Gastroesophageal sphincter (tissue), 3 donors: ENCODE data around the gene TSTD1.

ENCODE experiments used
- CTCF ChIP-seq, 4 experiments: fragments of 200-600 bp in 2 of 4; fragments of 450-650 bp in 2 of 4; sonication (generic) in 1 of 4; IDR thresholded peaks; one replicate each; pipeline ENCODE4 v1.5.1; 2017 to 2019; ENCODE audit warnings: antibody characterized with exemption in 4 of 4, mild to moderate bottlenecking in 2 of 4, moderate library complexity in 2 of 4
- EP300 ChIP-seq: sonication (generic); formaldehyde crosslinking; IDR thresholded peaks from one replicate; pipeline ENCODE4 v1.6.1; 2017; ENCODE audit warnings: antibody characterized with exemption, mild to moderate bottlenecking
- POLR2A ChIP-seq, 2 donors: fragments of 450-650 bp; IDR thresholded peaks; one replicate each; pipeline ENCODE4 v1.6.1; 2017; ENCODE audit warnings: antibody characterized with exemption in 2 of 2, mild to moderate bottlenecking in 2 of 2, moderate library complexity in 1 of 2
- POLR2AphosphoS5 ChIP-seq: sonication (generic); formaldehyde crosslinking; IDR thresholded peaks from one replicate; pipeline ENCODE4 v1.6.1; 2017; ENCODE audit warnings: antibody characterized with exemption

GRCh38 chr1:161046605-161047228, 8.0 kb upstream of the TSTD1 start:
- no peak for TF ChIP-seq POLR2A (IDR thresholded peaks at IDR 0.05)
- no peak for TF ChIP-seq CTCF (IDR thresholded peaks at IDR 0.05)
- no peak for TF ChIP-seq POLR2AphosphoS5
- no peak for TF ChIP-seq EP300
